ENCODE measurements around the gene MCRIP2. TPM values are rescaled to one million over a fixed set of nuclear protein-coding genes. Genes with fewer than 3 reads are reported as not detected.

The MCRIP2 gene
- total and polyA plus RNA-seq, 2 of the 8 experiments (the other 6 are each of a cell fraction or from before 2014, with no cell fraction given) = 45.4 to 75.5 TPM

DNA sequence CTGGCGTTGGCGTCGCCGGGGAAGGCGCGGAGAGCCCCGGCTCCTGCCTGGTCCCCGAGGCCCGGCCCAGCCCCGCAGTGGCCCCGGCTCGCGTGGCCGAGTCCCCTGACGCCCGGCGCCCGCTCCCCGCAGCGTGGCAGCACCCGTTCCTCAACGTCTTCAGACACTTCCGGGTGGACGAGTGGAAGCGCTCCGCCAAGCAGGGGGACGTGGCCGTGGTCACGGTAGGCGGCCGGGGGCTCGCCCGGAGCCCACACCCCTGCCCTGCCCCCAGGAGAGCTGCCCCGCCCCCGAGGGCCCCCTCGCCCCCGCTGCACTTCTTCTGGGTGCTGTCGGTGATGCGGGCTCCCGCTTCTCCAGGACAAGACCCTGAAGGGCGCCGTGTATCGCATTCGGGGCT, 8.0 kb downstream of the MCRIP2 start:
- H3K18ac ChIP-seq (ENCODE audit: extremely low read depth, low read length) = no peak overlapping the region
- H2AK5ac ChIP-seq (ENCODE audit: low read depth, low read length) = no peak overlapping the region
- FAIRE-seq (no peak), DNase-seq (ENCODE audit: low read depth in 1 of 2, low spot score in 2 of 2) (no peak)
- no peak overlapping the region for H3K23ac ChIP-seq (ENCODE audit: insufficient read length)
- H3K79me2 ChIP-seq (ENCODE audit: control insufficient read depth in 1 of 2, insufficient read depth in 2 of 2, low read length in 2 of 2) = no peaks in the 10 kb centered on the region
- H3K4me1 ChIP-seq (replicated peaks in 1 of 4; ENCODE audit: control insufficient read depth in 3 of 4, insufficient read depth in 4 of 4, low read length in 3 of 4) = peaks cover 0 to 4% (median under 1%) of the 10 kb centered on the region in 4 experiments; a peak in 4 of 7 replicates
- no peak overlapping the region for H3K56ac ChIP-seq (replicated peaks; ENCODE audit: insufficient read length, low read depth, low read length)
- H3K4me2 ChIP-seq (ENCODE audit: insufficient read depth in 1 of 2, low read depth in 2 of 2, low read length in 2 of 2) = peak overlapping the region; percentile 67 to 86
- H3K27me3 ChIP-seq (replicated peaks in 1 of 4; ENCODE audit: control insufficient read depth in 3 of 4, extremely low read depth in 1 of 4, insufficient read depth in 3 of 4, low read length in 3 of 4) = no peaks in the 10 kb centered on the region
- H3K27ac ChIP-seq (ENCODE audit: low read depth, low read length) = no peak overlapping the region
- ChIA-PET CTCF (ENCODE audit: partially characterized antibody) (interaction anchor here (0.6 to 7.9 kb wide), 6 partner anchors 11 to 110 kb away, joined by 3 to 104 read pairs (median 13); partner anchors contain the start of gene RHOT2), POLR2A (ENCODE audit: partially characterized antibody) (interaction anchor here (0.8 to 2.9 kb wide), 15 partner anchors 8 to 265 kb away, joined by 3 to 14 read pairs (median 4); partner anchors contain the start of genes METTL26, RHBDL1, RHOT2 and STUB1)
- H2BK120ac ChIP-seq (replicated peaks; ENCODE audit: low read depth, low read length) = no peak overlapping the region
- WGBS, 2 experiments (ENCODE audit: extremely low coverage in 1 of 2, insufficient coverage in 1 of 2, insufficient read length in 1 of 2, insufficient replicate concordance in 2 of 2, low coverage in 1 of 2, low lambda C conversion rate in 2 of 2, missing lambda C conversion rate in 1 of 2) = 13% methylated on average over 30 of the region's 44 CpGs; no CpG with 5 or more reads in 1 of the 2 experiments
- H3K14ac ChIP-seq (ENCODE audit: insufficient read length) = no peak overlapping the region
- H3K9me3 ChIP-seq (ENCODE audit: insufficient read depth in 2 of 2, low read depth in 1 of 2, low read length in 1 of 2) = no peaks in the 10 kb centered on the region
- H3K36me3 ChIP-seq (ENCODE audit: control insufficient read depth in 2 of 4, insufficient read depth in 4 of 4, low read length in 3 of 4) = peaks cover 0 to 9% (median 1%) of the 10 kb centered on the region in 4 experiments; a peak in 1 of 8 replicates
- H4K20me1 ChIP-seq (replicated peaks in 1 of 2; ENCODE audit: control insufficient read depth in 1 of 2, insufficient read depth in 2 of 2, low read length in 2 of 2) = peaks cover 0 to 9% of the 10 kb centered on the region in 2 experiments
- peak overlapping the region in 1 of 4 experiments; percentile 34; a peak in 3 of 7 replicates for H3K9ac ChIP-seq (replicated peaks in 1 of 4; ENCODE audit: extremely low read depth in 1 of 4, low read depth in 3 of 4, low read length in 3 of 4)
- H4K8ac ChIP-seq (ENCODE audit: extremely low read depth, insufficient read depth, low read length) = no peak overlapping the region
- no peak overlapping the region for H2BK20ac ChIP-seq (ENCODE audit: low read length)
- H4K5ac ChIP-seq (ENCODE audit: insufficient read length, low read depth, low read length) = no peak overlapping the region
- peak overlapping the region; percentile 59 to 76 (median 68) for H3K4me3 ChIP-seq (ENCODE audit: extremely low read depth in 1 of 4, insufficient read depth in 2 of 4, low read depth in 3 of 4, low read length in 4 of 4)
- H2BK12ac ChIP-seq (ENCODE audit: low read depth, low read length) = no peak overlapping the region
- H3K79me1 ChIP-seq (ENCODE audit: low read depth, low read length) = no peaks in the 10 kb centered on the region; the same call in 1 of the 2 replicates
- no peak overlapping the region for H2BK15ac ChIP-seq (ENCODE audit: low read length)
- H3K23me2 ChIP-seq (ENCODE audit: low read depth, low read length) = peaks cover 7% of the 10 kb centered on the region
- no peak overlapping the region for H2BK5ac ChIP-seq (ENCODE audit: low read depth, low read length)
- H2AFZ ChIP-seq (ENCODE audit: low read length) = no peak overlapping the region
- H3K4ac ChIP-seq (replicated peaks; ENCODE audit: insufficient read length, low read depth, low read length) = no peak overlapping the region
- TF ChIP-seq TAF1 (IDR thresholded peaks at IDR 0.05; ENCODE audit: low read depth, low read length) = no peak
- peak; percentile 13 for TF ChIP-seq KDM4A (IDR thresholded peaks at IDR 0.05; ENCODE audit: low read depth, low read length, severe bottlenecking)
- H4K91ac ChIP-seq (replicated peaks; ENCODE audit: insufficient read length, low read length) = no peak overlapping the region

Data from H1 (cell line).